ENCODE measurements around the gene PMEPA1.

Gene PMEPA1

DNA sequence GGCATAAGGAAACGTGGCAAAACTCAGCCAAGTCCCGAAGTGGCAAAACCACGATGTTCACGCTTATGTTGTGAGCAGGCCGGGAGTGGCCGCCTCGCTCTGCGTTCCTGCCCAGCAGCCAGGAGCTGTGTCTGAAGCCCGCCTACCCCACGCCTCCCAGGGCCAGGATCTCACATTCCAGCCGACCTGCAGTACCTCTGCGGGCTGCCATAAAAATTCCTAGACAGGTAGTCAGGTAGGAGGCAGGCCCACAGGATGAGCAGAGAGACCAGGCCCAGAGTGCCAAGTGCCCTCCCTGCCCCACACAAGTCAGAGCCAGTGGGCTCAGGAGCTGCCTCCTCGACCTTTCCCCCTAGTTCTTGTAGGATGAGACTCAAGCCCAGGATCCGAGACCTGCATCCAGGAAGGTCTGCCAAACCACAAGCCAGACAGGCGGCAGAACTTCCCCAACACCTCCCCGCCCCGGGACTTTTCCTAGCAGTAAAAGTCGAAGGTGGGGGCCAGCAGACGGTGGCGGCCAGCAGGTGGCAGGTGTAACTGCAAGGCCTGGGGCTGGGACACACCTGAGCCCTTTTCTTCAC is 16.7 kb downstream of the PMEPA1 start:
- DNase-seq, result no peak

DNA sequence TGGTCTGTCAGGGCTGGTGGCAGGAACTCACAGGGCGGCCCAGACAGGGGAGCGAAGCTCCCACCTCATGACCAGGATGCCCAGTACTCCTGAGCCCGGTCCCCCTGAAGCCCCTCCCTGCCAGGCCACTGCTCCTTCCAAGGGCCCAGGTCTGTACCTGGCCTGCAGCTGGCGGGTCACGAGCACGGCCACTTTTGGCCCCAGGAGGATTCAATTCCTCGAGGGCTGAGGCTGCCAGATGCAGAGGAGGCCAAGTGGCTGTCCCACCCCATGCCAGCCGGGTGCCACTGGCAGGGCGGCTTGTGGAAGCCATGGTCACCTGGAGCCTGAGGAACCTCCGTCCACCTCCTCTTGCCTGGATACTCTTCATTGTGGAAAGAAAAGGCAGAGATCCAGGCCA is 17.4 kb downstream of the PMEPA1 start:
- DNase-seq, result no peak

DNA sequence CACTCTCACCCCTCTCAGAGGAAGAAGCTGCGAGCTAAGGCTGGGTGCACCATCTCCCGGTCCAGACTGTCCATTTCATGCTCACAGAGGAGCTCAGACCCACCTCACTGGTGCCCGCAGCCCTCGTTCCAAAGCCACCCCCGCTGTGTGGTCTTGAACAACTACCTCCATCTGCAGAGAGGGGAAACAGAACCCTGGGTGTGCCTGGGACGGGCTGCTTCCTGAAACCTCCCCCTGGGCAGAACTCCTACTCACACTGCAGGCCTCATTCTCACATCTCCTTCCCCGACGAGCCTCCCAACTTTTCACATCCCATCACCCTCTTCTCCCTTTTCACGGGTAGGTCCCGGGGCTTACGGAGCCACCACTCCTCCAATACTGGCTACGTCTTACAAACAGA is 18.1 kb downstream of the PMEPA1 start:
- DNase-seq, result no peak

DNA sequence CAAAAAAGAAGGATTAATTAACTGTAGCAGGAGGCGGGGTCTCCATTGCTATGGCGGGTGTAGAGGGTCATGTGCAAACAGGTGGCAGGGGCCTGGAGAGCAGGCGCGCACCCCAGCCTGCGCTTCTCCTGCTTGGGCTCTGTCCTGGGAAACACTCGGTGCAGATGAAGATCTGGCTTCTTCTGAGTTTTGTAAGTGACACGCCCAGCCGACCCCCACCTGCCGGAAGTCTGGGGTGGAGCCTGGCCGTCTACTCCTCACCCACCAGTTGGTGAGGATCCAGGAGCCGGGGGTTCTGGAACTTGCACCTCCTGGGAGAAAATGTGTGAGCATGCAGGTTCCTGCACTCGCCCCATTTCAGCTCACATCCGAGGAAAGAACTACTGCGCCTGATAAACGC is 19.3 kb downstream of the PMEPA1 start:
- DNase-seq, result no peak

DNA sequence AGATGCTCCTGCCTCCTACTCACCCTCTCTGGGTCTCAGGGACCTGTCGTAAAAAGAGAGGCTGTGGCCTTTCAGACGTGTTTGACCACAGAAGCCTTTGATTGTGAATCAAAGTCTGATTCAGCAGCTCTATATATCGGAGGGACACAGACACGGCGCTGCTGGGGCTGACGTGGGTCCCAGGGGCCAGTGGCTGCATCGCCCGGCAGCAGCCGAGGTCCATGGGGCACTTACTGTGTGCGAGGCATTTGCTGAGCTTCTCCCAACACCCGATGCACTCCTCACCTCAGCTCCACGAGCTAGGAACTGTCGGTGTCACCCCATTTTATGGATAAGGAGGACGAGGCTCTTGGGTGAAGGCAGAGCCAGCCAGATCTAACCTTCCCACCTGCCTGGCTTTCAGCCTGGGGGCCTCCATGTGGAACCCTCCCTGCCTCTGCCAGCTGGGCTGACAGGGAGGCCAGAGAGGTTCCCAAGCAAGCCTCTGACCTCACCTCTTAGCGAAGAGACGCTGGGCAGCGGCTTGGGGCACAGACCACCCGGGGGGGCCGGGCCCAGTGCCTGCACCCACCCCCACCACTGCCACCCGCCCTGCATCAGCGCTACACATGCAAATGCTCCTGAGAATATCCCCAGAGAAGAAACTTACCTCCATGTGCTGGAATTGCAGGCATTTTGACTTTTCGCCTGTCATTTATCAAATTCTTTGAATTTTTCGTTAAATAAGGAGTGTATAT is 19.9 kb downstream of the PMEPA1 start:
- no peak for DNase-seq

DNA sequence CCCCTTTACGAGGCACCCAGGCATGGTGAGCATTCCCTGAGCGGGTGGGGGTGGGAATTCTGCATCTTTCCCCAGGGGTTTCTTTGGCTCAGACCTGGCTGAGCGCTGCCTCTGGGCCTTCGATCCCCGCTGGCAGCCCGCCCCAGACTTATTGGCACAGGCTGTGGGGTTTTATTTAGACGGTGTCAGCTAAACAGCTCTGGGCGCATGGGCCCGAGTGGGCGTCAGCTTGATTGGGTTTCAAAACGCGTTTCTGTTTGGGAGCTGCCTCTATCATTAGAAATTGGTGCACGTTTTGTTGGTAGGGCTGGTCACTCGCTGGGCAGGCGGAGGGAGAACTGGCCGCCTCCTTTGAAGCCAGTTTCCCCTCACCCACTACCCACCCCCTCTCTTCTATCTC is 21.0 kb downstream of the PMEPA1 start:
- DNase-seq, result no peak

DNA sequence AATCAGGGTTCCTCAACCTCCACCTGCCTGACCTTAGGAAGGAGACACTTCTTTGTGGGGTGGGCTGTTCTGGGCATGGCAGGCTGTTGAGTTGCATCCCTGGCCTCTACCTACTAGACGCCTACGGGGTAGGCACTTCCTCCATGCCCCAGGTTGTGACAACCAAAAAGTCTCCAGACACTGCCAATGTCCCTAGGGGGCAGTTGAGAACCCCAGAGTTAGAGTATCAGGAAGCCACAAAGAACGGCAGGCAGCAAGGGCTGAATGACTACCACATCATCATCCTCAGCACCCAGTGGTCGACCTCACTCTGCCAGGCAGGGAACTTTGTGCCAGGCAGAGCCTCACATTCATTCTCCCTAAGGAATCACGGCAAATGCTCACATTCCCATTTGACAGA is 21.5 kb downstream of the PMEPA1 start:
- no peak for DNase-seq

DNA sequence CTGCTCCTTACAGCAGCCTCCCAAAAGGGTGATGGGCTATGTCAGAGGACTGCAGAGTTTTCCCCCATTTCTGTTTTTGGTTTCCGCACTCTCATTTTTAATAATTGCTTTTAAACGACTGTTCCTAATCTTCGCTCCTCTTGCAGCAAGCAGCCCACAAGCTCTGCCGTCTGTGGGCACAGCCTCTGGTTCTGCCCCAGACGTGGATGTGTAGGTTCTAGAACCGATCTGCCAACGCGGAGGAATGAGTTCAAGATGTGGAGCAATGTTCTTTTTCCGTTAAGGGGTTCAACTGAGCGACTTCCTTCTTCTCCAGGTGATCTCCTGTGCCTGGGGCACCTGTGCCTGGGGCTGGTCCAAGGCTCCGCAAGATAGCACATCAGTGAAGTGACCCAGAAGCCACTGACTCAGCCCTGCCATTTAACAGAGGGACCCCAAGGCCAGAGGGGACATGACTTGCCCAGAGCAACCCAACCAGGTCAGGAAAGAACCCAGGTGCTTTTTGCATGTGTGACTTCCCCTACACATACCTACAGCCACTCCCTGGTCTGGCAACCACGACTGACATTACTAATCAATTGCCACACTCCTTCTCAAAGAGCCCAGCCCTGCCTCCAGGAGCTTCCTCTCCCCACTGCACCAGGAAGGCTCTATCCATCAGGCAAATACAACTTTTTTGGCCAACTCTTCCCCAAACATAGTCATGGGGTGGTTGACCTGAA is 22.7 kb downstream of the PMEPA1 start:
- DNase-seq, result no peak

DNA sequence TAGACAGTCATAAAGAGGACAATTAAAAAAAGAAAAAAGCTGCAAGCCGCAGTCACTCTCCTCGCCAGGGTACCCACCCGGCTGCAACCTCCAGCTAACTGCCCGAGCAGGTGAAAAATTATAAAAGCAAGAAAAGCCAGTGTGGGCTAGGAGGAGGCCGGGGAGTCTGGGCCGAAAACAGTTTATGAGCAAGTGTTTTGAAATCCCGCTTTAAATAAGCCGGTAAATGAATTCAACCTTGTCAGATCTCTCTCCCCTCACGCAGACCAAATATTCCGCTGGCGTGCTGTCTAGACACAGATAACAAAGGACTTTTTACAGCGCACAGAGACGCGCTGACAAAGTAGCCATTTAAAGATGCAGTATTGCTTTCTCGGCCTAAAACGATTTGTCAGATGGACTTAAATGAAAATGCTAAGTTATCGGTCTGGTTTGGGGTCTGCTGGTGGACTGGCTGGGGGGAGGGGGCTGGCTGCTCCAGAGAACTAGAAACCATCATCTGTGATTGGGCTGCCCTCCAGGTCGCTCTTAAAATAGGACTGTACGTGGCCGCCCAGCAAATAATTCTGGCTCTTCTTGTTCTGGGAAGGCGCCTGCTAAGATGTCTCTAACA is 24.6 kb downstream of the PMEPA1 start:
- DNase-seq, result no peak

DNA sequence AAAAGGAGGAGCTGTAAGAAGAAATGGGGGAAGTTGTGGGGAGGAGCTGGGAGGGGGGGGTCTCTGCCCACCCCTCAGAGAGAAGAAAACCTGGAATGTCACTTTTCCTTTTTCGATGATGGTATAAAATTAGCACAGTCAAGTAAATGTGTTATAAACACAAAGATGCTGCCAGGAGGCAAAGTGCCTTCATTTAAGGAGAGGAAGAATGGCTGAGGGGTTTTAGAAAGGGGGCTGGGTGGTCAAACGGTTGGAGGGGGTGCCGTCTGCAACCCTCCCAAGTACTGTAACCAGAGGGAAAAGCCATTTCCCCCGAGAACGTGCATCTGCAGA is 25.0 kb downstream of the PMEPA1 start:
- no peak for DNase-seq

DNA sequence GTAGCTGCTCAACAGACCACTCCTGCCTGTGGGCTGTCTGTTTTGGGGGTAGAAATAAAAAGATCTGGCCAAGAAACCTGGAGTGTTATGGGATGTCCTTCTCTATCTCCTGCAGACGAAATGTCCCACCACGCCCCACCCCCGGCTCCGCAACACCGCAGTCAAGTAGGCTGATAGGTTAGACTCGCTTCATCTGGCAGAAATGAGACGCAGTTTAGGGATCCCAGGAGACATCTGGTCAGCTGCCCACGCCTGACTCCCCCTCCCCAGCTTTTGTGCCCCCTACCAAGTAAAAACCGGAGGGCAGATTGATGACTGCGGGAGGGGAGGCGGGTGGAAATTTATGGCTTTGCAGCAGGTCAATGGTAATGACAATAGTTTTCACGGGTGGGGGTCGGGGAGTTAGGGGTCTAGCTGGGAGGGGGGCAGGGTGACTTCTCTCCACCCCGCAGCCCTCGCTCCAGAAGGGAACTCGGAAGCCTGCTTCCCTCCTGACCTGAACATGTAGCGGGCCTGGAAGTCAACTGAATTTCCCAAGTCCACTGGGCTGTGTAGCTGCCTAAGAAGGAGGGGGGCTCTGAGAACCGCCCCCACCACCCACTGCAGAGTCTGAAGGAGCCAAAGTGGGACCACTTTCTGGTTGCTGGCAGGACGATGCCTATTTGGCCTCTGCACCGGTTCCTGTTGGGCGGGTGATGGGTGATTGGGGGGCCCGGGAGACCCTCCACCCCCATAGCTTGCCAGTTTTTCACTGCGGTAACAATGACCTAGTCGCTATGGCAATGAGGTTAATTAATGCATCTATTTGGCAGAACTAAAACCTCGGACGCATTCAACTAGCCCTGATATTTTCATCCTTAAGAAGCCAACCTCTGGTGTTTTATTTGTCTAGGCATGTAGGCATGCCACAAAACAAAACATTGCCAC is 25.7 kb downstream of the PMEPA1 start:
- no peak for DNase-seq

DNA sequence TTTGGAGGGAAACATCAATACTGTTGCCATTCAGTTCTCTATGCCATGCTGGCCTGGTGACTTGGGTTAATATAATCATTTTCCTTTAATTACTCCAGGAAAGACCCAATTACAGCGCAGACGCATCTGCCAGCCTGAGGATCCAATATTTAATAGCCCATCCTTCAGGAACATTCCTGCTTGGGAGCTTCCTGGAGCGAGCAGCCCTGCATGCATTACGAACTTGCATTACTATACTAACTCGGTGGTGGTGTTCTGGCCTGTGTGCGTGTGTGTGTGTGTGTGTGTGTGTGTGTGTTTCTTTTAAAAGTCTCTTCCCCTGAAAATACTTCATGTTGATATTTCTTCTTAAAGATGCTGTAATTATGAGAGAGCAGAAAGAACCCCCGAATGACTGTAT is 26.5 kb downstream of the PMEPA1 start:
- DNase-seq, result no peak

DNA sequence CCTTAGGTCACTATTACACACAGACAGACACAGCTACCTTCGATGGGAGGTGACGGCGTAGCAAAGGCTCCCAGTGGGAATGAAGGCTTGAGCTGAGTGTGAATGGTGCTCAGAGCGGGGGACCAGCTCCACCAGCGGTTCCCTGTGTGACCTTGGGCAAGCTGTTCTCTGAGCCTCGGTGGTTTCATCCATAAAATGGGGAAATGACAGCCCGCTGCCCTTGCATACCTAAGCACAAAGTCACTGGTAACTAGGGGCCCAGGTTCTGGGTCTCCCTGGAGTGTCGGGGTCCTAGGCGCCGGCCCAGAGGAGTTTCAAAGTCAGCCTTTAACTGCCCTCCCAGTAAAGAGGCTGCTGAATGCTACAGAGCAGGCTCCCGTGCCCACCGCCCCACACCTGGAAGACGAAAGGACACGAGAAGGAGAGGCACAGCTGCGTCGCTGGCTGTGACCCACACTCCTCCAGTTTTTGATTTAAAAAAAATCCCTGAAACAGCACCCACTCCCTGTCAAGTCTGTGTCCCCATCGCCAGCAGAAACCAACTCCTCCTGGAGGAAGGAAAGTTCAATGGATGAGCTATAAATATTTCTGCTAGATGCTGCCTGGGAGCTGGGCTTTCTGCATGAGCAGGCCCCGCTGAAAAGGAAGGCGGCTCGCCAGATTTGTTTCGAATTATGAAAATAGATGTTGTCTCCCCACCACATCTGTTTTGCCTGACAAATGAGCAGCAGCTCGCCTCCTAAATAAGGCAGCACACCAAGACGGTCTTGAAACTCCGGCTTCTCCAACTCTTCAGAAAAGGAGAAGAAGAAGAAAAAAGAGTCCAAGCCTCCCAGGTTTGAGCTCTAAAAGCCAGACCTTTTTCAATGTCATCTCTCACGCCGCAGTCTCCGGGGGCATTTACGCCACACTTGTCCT is 27.4 kb downstream of the PMEPA1 start:
- DNase-seq, result no peak

DNA sequence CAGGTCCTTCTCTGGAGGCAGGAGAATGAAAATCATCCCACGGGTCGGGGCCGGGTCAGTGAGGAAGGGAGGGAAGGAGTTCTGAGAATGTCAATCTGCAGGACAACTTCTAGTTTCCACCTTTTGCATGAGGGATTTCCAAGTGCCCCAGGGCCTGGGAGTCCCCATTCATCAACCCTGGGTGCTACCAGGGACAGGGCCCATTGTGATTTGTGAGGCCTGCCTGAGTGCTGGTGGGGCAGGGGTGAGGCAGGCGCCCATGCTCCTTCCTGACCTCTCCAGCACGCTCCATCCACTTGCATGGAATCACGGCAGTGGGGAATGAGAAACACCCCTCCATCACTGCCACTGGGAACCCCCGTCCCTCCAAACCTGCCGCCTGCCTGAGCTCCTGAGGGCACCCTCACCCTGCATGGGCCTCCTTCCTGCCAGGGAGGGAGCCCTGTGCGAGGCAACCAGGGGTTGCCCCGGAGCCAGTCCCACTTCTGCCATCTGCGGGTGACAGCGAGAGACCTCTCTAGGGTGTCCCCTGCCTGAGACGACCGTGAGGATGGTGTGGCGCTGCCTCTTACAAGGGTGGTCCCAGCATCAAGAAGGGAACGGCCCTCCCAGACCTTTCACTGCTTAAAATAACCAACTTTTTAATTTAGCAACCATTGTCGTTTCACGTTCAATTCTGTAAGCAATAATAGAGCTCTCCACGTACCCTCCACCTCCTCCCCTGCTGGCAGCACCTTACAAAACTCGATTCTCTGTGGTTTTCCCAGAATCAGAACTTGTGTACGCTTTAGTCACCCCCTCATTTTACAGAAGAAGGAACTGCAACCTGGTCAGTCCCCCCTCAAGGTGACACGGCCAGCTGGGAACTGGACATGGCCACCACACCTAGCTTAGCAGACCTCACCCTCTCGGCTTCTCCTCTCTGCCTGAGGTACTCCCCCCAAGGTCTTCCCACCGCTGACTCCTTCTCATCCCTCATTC is 28.6 kb downstream of the PMEPA1 start:
- peak in 2 of 5 donors; percentile 18 to 25 for DNase-seq

DNA sequence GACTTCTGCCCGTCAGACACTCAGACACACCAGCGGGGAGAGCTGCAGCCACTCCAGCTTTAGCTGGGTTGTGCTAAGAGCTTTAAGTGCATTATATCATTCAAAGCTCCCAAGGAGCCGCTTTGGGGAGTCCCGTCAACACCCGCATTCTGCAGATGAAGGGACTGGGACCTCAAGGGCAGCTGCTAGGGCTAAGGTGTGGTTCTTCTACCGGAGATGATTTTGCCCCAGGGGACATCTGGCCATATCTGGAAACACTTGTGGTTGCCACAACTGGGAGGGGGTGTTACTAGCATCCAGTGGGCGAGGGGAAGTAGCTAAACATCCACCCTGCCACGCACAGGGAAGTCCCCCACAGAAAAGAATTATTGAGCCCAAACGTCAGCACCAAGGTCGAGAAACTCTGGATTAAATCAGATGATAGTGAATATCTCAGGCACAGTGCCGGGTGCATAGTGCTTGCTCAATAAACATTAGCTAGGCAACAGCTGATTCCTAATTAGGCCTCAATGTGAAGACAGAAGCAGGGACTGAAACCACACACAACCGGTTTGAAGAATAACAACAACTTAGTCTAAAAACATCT is 29.6 kb downstream of the PMEPA1 start:
- DNase-seq, result no peak

DNA sequence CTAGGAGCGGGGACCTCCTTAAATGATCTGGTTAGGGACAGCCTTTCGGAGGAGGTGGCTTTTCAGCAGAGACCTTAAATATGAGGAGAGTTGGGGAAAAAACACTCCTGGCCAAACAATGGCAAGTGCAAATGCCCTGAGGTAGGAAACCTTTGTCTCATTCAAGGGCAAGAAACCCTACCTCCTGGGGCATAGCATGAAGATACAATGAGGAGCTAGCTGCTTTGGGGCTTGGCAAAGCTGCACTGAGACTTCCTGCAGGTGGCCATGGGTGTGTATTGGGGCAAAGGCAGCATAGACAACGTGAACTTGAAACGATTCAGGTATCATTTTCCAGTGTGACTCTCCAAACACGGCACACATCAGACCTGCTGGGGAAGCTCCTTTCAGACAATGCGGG is 30.7 kb downstream of the PMEPA1 start:
- DNase-seq, result no peak

DNA sequence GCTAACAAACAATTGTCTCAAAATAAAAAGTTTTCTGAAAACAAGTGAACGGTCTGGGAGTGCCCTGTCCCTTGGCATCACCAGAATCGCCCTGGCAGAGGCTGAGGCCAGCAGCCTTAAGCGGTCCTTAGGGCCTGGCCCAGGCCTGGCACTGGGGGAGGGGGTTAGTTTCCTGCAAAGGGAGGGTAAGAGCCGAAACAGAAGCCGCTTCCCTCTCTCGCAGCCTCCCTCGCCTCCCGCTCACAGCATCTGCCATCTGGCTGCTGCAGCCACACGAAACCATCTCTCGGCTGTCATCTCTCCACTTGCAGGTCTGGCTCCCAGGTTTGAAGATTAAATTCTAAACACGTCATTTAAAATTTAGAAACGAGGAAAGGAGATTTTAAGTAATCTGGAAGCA is 31.5 kb downstream of the PMEPA1 start:
- DNase-seq, result no peak

DNA sequence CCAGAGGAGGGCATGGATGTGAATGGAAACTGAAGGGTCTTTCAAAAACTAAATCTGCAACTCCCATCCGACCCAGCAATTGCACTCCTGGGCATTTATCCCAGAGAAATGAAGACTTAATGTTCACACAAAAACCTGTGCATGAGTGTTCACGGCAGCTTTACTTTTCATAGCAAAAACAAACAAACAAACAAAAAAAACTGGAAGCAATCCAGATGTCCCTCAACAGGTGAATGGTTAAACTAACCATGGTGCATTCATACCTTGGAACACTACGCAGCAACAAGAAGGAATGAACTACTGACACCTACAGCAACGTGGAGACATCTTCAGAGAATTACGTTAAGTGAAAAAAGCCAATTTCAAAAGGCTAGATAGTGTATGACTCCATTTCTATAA is 32.2 kb downstream of the PMEPA1 start:
- DNase-seq, result no peak

DNA sequence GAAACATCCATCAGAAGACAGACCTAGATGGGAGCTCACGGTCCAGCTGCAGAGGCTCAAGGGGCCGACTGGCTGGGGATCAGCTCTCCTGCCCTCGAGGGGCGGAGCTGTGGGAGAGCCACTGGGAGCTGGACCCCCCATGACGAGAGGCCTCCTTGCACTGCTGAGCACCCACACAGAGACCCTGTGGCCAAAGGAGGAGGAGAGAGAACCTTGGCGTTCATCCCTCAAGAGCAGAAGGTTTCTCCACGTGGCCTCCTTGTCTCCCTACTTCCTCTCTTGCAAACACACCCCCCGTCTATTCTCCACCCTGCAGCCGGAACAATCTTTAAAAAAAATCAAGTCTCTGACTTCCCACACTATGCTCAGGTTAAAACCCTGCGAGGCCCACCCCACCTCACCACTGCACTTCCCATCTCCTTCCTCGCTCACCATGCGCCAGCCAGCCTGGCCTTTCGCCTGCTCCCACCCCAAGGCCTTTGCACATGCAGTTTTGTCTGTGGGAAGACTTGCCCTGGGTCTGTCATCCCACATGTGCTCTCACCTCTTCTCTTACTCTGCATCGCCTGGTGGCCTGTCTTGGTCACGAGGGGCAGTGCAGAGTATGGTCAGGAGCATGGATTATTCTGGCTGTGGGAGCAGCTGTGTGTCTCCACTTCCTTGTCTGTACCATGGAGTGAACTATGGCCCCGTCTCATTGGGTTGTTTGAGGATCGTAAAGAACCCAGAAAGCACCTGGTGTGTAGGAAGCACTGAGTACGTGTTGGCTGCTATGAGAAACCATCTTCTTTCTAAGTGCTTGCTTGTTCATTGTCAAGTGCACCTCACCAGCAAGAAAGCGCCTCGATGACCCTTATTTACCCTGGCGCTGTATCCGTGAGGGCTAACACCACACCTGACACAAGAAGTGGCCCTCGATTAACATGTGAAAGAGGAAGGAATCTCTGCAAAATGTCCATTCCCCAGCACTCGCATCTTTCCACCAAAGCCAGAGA is 32.9 kb downstream of the PMEPA1 start:
- no peak for DNase-seq

All from T-helper 1 cell (primary cell).